ENCODE measurements around the gene ST14. TPM values are rescaled to one million over a fixed set of nuclear protein-coding genes. Genes with fewer than 3 reads are reported as not detected.
"Not testable (repeated sequence)": the region's sequence is repeated elsewhere in the genome, so short reads cannot be mapped to it uniquely, and the experiment has no call there.

ST14 gene
- total and polyA plus RNA-seq, 2 donors (not counting 1 experiment from before 2014, with no cell fraction given) = 36.2 to 52.2 TPM

DNA sequence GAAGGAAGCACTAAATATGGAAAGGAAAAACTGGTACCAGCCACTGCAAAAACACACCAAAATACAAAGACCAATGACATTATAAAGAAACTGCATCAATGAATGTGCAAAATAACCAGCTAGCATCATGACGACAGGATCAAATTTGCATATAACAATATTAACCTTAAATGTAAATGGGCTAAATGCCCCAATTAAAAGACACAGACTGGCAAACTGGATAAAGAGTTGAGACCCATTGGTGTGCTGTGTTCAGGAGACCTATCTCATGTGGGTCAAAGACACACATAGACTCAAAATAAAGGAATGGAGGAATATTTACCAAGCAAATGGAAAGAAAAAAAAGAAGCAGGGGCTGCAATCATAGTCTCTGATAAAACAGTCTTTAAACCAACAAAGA is 92.2 kb downstream of the ST14 start:
- H3K27me3 ChIP-seq (replicated peaks in 1 of 4; ENCODE audit: control extremely low read depth in 1 of 4, control insufficient read depth in 3 of 4, insufficient read depth in 4 of 4, low read length in 3 of 4); DNase-seq; H3K27me3 Mint-ChIP-seq; ATAC-seq (ENCODE audit: low read depth); H3K9me3 ChIP-seq (ENCODE audit: control extremely low read depth in 1 of 3, control insufficient read depth in 2 of 3, insufficient read depth in 1 of 3, low read length in 2 of 3); H3K27ac Mint-ChIP-seq; H3K36me3 ChIP-seq (replicated peaks in 1 of 2; ENCODE audit: control extremely low read depth in 1 of 2, control insufficient read depth in 1 of 2, extremely low read depth in 1 of 2, insufficient read depth in 2 of 2, low read length in 1 of 2); H3K27ac ChIP-seq (ENCODE audit: low read length in 2 of 2); H3K4me3 Mint-ChIP-seq; H3K4me1 ChIP-seq (ENCODE audit: control insufficient read depth in 2 of 2, insufficient read depth in 2 of 2, low read length in 2 of 2); intact Hi-C loops (cut with micrococcal nuclease); H3K9ac ChIP-seq (ENCODE audit: low read length); POLR2A ChIA-PET; H3K4me3 ChIP-seq (ENCODE audit: control extremely low read depth in 1 of 5, extremely low read depth in 1 of 5, insufficient read depth in 1 of 5, low read depth in 2 of 5, low read length in 4 of 5); H3K4me2 ChIP-seq (replicated peaks; ENCODE audit: low read depth, low read length, poor library complexity, severe bottlenecking); H2AFZ ChIP-seq (ENCODE audit: insufficient read depth, low read depth, low read length, poor library complexity, severe bottlenecking): not testable (repeated sequence)
- Mint-ChIP-seq H3K9me3 (ENCODE audit: insufficient read depth) (peaks cover 11% of the 10 kb centered on the region), H3K4me1 (peaks cover 41% of the 10 kb centered on the region)
- WGBS (ENCODE audit: insufficient coverage) = no CpG with 5 or more reads among the region's 1 CpG
- H4K20me1 ChIP-seq (ENCODE audit: control insufficient read depth, insufficient read depth, low read length, poor library complexity, severe bottlenecking) = peaks cover 18% of the 10 kb centered on the region
- H3K79me2 ChIP-seq (ENCODE audit: control insufficient read depth, insufficient read depth, low read length) = peaks cover 54% of the 10 kb centered on the region
- CTCF ChIA-PET = interaction anchor here (1.6 kb wide), 1 partner anchor 16 kb away, joined by 4 read pairs; no protein-coding TSS in a partner anchor

Small RNAs within 50 kb of the gene (small RNA-seq; reads per million reads assigned to genes)
- not detected for gene RF00015 (ENCODE audit: insufficient read length, low read depth, low replicate concordance)

Other genes with a start within 250 kb of the ST14 start
- 17.5 and 18.1 TPM in 2 replicates for gene PRDM10, start 156.9 kb upstream of the ST14 start, total RNA-seq
- gene PRDM10, start 156.9 kb upstream of the ST14 start, polyA plus RNA-seq = 4.5 and 7.8 TPM in 2 replicates
- gene APLP2, start 89.9 kb upstream of the ST14 start, total RNA-seq = 102 and 111 TPM in 2 replicates
- gene APLP2, start 89.9 kb upstream of the ST14 start, polyA plus RNA-seq = 84.2 and 184 TPM in 2 replicates
- gene ZBTB44, start 155.1 kb downstream of the ST14 start, total RNA-seq = 89.4 and 102 TPM in 2 replicates
- 23.3 and 27.4 TPM in 2 replicates for gene ZBTB44, start 155.1 kb downstream of the ST14 start, polyA plus RNA-seq